A673 (cell line): ENCODE results near the gene EEIG1. TPM values are rescaled to one million over a fixed set of nuclear protein-coding genes. Genes with fewer than 3 reads are reported as not detected.

Experiments
- BruUV-seq: library from RNA; stranded (reverse); fragments of 400-500 nt; replicated peaks from 2 replicates; lab custom pipeline; 2021; lab: Mats Ljungman, UMichigan
- CTCF ChIA-PET: fragments of 300-600 bp; sonication (Branson Sonifier 250); formaldehyde crosslinking; loops from one replicate; lab custom pipeline; 2022; ENCODE audit warnings: antibody characterized with exemption; lab: Charles Lee
- POLR2A ChIA-PET: fragments of 300-600 bp; sonication (Branson Sonifier 250); formaldehyde crosslinking; loops from one replicate; lab custom pipeline; 2022; ENCODE audit warnings: antibody characterized with exemption; ENCODE audit not compliant: low non-redundant PET; lab: Charles Lee
- DNase-seq: peaks from one replicate; pipeline ENCODE4 v3.0.0-alpha.2; 2015; ENCODE audit warnings: low spot score
- H3K27ac ChIP-seq: fragments of 200-600 bp; sonication (generic); 2 replicates; pipeline ENCODE4 v1.5.1; 2016; ENCODE audit warnings: mixed run types, low read depth, mild to moderate bottlenecking, mixed read lengths, antibody characterized with exemption, low read length; ENCODE audit not compliant: poor library complexity, severe bottlenecking
- H3K27me3 ChIP-seq: fragments of 200-600 bp; sonication (generic); replicated peaks from 2 replicates; pipeline ENCODE4 v1.6.1; 2017; ENCODE audit warnings: mixed run types, low read depth, mild to moderate bottlenecking, mixed read lengths, antibody characterized with exemption, low read length; ENCODE audit not compliant: insufficient read depth, poor library complexity
- H3K36me3 ChIP-seq: fragments of 200-600 bp; sonication (generic); 2 replicates; pipeline ENCODE4 v1.6.1; 2016; ENCODE audit warnings: mixed run types, mild to moderate bottlenecking, mixed read lengths, antibody characterized with exemption, low read length; ENCODE audit not compliant: insufficient read depth, poor library complexity, severe bottlenecking
- H3K4me1 ChIP-seq: fragments of 200-600 bp; sonication (generic); 2 replicates; pipeline ENCODE4 v1.6.1; 2017; ENCODE audit warnings: mixed run types, mild to moderate bottlenecking, mixed read lengths, antibody characterized with exemption, low read length; ENCODE audit not compliant: insufficient read depth, poor library complexity, severe bottlenecking
- H3K4me3 ChIP-seq: fragments of 200-600 bp; sonication (generic); 2 replicates; pipeline ENCODE4 v1.5.1; 2016; ENCODE audit warnings: low read depth, mixed run types, mild to moderate bottlenecking, mixed read lengths, low read length; ENCODE audit not compliant: poor library complexity, severe bottlenecking
- H3K9me3 ChIP-seq: fragments of 200-600 bp; sonication (generic); 2 replicates; pipeline ENCODE4 v1.6.1; 2016; ENCODE audit warnings: mixed run types, low read depth, mild to moderate bottlenecking, mixed read lengths, antibody characterized with exemption, low read length; ENCODE audit not compliant: poor library complexity, severe bottlenecking
- CTCF ChIP-seq: fragments of 300-800, 200-600 bp; sonication (generic); conservative IDR thresholded peaks from 2 replicates; pipeline ENCODE4 v1.5.1; 2017; ENCODE audit warnings: low read depth, mild to moderate bottlenecking, antibody characterized with exemption, low read length, moderate library complexity, mixed read lengths
- EZH2 ChIP-seq: fragments of 200-600 bp; sonication (generic); IDR thresholded peaks from 2 replicates; pipeline ENCODE4 v1.6.1; 2017; ENCODE audit warnings: borderline replicate concordance, low read depth, mild to moderate bottlenecking, mixed read lengths, antibody characterized with exemption, low read length; ENCODE audit not compliant: poor library complexity, severe bottlenecking
- intact Hi-C: fragments of 100-400 bp; cut with micrococcal nuclease; formaldehyde crosslinking; loops from one replicate; pipeline ENCODE4 v1.10.0; 2022; ENCODE audit not compliant: unreplicated experiment
- total RNA-seq: library from RNA; stranded (reverse); gene quantifications from 2 replicates; pipeline ENCODE4 v1.2.3, GENCODE V29; 2021

EEIG1 gene
- total RNA-seq, 1 experiment from 2014 or later: 34.1 TPM

DNA sequence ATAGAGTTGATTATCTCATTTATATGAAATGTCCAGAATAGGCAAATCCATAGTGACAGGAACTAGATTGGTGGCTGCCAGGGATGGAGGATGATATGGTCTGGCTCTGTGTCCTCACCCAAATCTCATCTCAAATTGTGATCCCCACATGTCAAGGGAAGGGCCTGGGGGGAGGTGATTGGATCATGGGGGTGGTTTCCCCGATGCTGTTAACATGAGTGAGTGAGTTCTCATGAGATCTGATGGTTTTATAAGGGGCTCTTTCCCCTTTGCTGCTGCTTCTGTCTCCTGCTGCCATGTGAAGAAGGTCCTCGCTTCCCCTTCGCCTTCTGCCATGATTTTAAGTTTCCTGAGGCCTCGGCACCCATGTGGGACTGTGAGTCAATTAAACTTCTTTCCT lies 21.4 kb downstream of the EEIG1 start:
- Histone ChIP-seq H3K36me3 (no peaks in the 10 kb centered on the region), H3K4me1 (peaks cover 51% of the 10 kb centered on the region), H3K9me3 (no peaks in the 10 kb centered on the region), H3K27ac (peak overlapping the region; percentile 96), H3K4me3 (no peak overlapping the region), H3K27me3 (no peaks in the 10 kb centered on the region)
- TF ChIP-seq CTCF: no peak
- no peak for TF ChIP-seq EZH2
- POLR2A ChIA-PET: no interaction called here
- intact Hi-C loops: no loop called here
- BruUV-seq: no TSS peak
- DNase-seq: no peak
- CTCF ChIA-PET: no interaction called here

DNA sequence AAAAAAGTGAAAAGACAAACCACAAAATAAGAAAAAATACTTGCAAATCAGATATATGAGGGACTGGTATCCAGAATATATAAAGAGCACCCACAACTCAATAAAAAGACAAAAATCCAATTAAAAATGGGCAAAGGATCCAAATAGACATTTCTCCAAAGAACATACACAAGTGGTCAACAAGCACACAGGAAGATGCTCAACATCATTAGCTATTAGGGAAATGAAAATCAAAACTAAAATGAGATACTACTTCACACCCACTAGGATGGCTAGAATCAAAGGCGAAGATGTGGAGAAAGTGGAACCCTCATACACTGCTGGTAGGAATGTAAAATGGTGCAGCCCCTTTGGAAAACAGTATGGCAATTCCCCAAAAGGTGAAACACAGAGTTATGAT lies 22.1 kb downstream of the EEIG1 start:
- Histone ChIP-seq H3K4me3 (no peak overlapping the region), H3K9me3 (no peaks in the 10 kb centered on the region), H3K27ac (no peak overlapping the region), H3K36me3 (no peaks in the 10 kb centered on the region), H3K27me3 (no peaks in the 10 kb centered on the region), H3K4me1 (peaks cover 44% of the 10 kb centered on the region)
- ChIA-PET POLR2A (no interaction called here), CTCF (no interaction called here)
- TF ChIP-seq CTCF (no peak), EZH2 (no peak)
- intact Hi-C loops: no loop called here
- no peak for DNase-seq
- BruUV-seq: no TSS peak

GRCh38 chr9:127955294-127956015 lies 25.3 kb downstream of the EEIG1 start:
- peak overlapping the region; percentile 50 for H3K27ac ChIP-seq
- no peaks in the 10 kb centered on the region for H3K27me3 ChIP-seq
- TF ChIP-seq CTCF: peak; percentile 37; the same call in 1 of the 2 replicates
- no peak for TF ChIP-seq EZH2
- no peak for DNase-seq
- ChIA-PET POLR2A (no interaction called here), CTCF (interaction anchor here (0.6 to 1.2 kb wide), 2 partner anchors 12 to 136 kb away, joined by 4 to 5 read pairs; no protein-coding TSS in a partner anchor)
- no peaks in the 10 kb centered on the region for H3K36me3 ChIP-seq
- H3K4me3 ChIP-seq: no peak overlapping the region
- H3K9me3 ChIP-seq: no peaks in the 10 kb centered on the region
- BruUV-seq: no TSS peak
- intact Hi-C loops: no loop called here
- H3K4me1 ChIP-seq: peaks cover 19% of the 10 kb centered on the region
